SK-N-SH (cell line): ENCODE measurements around the gene VPS51. TPM values are rescaled to one million over a fixed set of nuclear protein-coding genes. Genes with fewer than 3 reads are reported as not detected.

ENCODE experiments used
- CTCF ChIA-PET: fragments of 300-600, 350-600 bp; formaldehyde crosslinking; extraction: SDS; loops from one replicate; lab custom pipeline; 2021; lab: Yijun Ruan, JAX
- POLR2A ChIA-PET: fragments of 350-600 bp; sonication (Branson Sonifier 250); formaldehyde crosslinking; extraction: SDS; loops from one replicate; lab custom pipeline; 2020; ENCODE audit warnings: antibody characterized with exemption, inconsistent platforms; lab: Yijun Ruan, JAX
- DNase-seq: peaks from one replicate; pipeline ENCODE4 v3.0.0; 2012
- H2AFZ ChIP-seq: fragments of 200-600 bp; sonication (generic); 2 replicates; pipeline ENCODE4 v1.8.1; 2016; ENCODE audit warnings: antibody characterized with exemption, mild to moderate bottlenecking, low read depth
- H3F3A ChIP-seq: fragments of 200-600 bp; sonication (generic); replicated peaks from 2 replicates; pipeline ENCODE3; 2016; ENCODE audit warnings: antibody characterized with exemption, mild to moderate bottlenecking; ENCODE audit not compliant: insufficient read depth
- H3K27ac ChIP-seq, 2 experiments: fragments of 200-500 bp in 1 of 2; fragments of 200-600 bp in 1 of 2; sonication (Bioruptor generic) in 1 of 2; sonication (generic), shearing (Covaris generic) in 1 of 2; 2 replicates each; pipeline versions ENCODE4 v1.5.1 to v1.6.1; 2014 to 2016; ENCODE audit warnings: low read depth in 2 of 2, inconsistent platforms in 1 of 2, low read length in 1 of 2, mild to moderate bottlenecking in 1 of 2, mixed read lengths in 1 of 2
- H3K27me3 ChIP-seq: fragments of 200-600 bp; sonication (generic), shearing (Covaris generic); 2 replicates; pipeline ENCODE4 v1.6.1; 2016; ENCODE audit warnings: mixed run types; ENCODE audit not compliant: insufficient read depth
- H3K36me3 ChIP-seq, 2 experiments: fragments of 200-500 bp in 1 of 2; fragments of 200-600 bp in 1 of 2; sonication (Bioruptor generic) in 1 of 2; sonication (generic) in 1 of 2; replicated peaks in 1 of 2; 2 replicates each; pipeline versions ENCODE3 to v1.5.1; 2014 to 2016; ENCODE audit warnings: low read length in 1 of 2, mild to moderate bottlenecking in 1 of 2; ENCODE audit not compliant: insufficient read depth in 2 of 2, control insufficient read depth in 1 of 2
- H3K4me1 ChIP-seq, 2 experiments: fragments of 200-500 bp in 1 of 2; fragments of 200-600 bp in 1 of 2; sonication (Bioruptor generic) in 1 of 2; sonication (generic), shearing (Covaris generic) in 1 of 2; 2 replicates each; pipeline versions ENCODE4 v1.5.1 to v1.6.1; 2014 to 2016; ENCODE audit warnings: low read depth in 1 of 2, low read length in 1 of 2, mixed run types in 1 of 2; ENCODE audit not compliant: insufficient read depth in 2 of 2, control insufficient read depth in 1 of 2
- H3K4me2 ChIP-seq: fragments of 200-600 bp; sonication (generic), shearing (Covaris generic); 2 replicates; pipeline ENCODE4 v1.6.1; 2017; ENCODE audit warnings: mixed run types
- H3K4me3 ChIP-seq, 2 experiments: fragments of 200-500 bp in 1 of 2; fragments of 200-600 bp in 1 of 2; sonication (Bioruptor generic) in 1 of 2; sonication (generic), shearing (Covaris generic) in 1 of 2; 2 replicates each; pipeline versions ENCODE4 v1.5.1 to v1.8.1; 2014 to 2016; ENCODE audit warnings: low read depth in 2 of 2, inconsistent platforms in 1 of 2, low read length in 1 of 2, mild to moderate bottlenecking in 1 of 2, mixed read lengths in 1 of 2, moderate library complexity in 1 of 2
- H3K79me2 ChIP-seq: fragments of 200-600 bp; sonication (generic); 2 replicates; pipeline ENCODE4 v1.8.1; 2017; ENCODE audit warnings: mild to moderate bottlenecking; ENCODE audit not compliant: insufficient read depth
- H3K9ac ChIP-seq: fragments of 200-600 bp; sonication (generic); 2 replicates; pipeline ENCODE4 v1.6.1; 2017; ENCODE audit warnings: mixed run types
- H3K9me2 ChIP-seq: fragments of 200-600 bp; sonication (generic); 2 replicates; pipeline ENCODE4 v1.6.1; 2017; ENCODE audit warnings: mixed run types
- H3K9me3 ChIP-seq: fragments of 200-600 bp; sonication (generic); 2 replicates; pipeline ENCODE4 v1.6.1; 2017; ENCODE audit warnings: mixed run types, mild to moderate bottlenecking, moderate library complexity
- H4K20me1 ChIP-seq: fragments of 200-600 bp; sonication (generic); 2 replicates; pipeline ENCODE4 v1.6.1; 2017; ENCODE audit warnings: mild to moderate bottlenecking, mixed run types; ENCODE audit not compliant: insufficient read depth
- CHD2 ChIP-seq: fragments of 150-350 bp; IDR thresholded peaks from 2 replicates; pipeline ENCODE4 v1.6.1; 2018; ENCODE audit warnings: low read length; ENCODE audit not compliant: partially characterized antibody
- GATA2 ChIP-seq: sonication (generic); formaldehyde crosslinking; IDR thresholded peaks from 2 replicates; pipeline ENCODE4 v1.5.0; 2020; ENCODE audit warnings: mild to moderate bottlenecking, missing genetic modification reagents
- POLR2AphosphoS5 ChIP-seq: IDR thresholded peaks from 2 replicates; pipeline ENCODE4 v1.6.1; 2012; ENCODE audit warnings: low read depth, low read length
- RFX5 ChIP-seq: IDR thresholded peaks from 2 replicates; pipeline ENCODE4 v1.6.1; 2012; ENCODE audit warnings: mild to moderate bottlenecking, improper control_type of control experiment, low read length
- RXRA ChIP-seq: IDR thresholded peaks from 2 replicates; pipeline ENCODE4 v1.4.0; 2012; ENCODE audit warnings: low read depth, mild to moderate bottlenecking, borderline replicate concordance
- SMC3 ChIP-seq: IDR thresholded peaks from 2 replicates; pipeline ENCODE4 v1.6.1; 2012; ENCODE audit warnings: low read depth, low read length, improper control_type of control experiment
- TEAD4 ChIP-seq: IDR thresholded peaks from 2 replicates; pipeline ENCODE4 v1.4.0; 2012; ENCODE audit warnings: mild to moderate bottlenecking, borderline replicate concordance; ENCODE audit not compliant: insufficient read depth
- WGBS: methylation state at CpG from one replicate; pipeline ENCODE4 v1.1.6; 2017; ENCODE audit warnings: low lambda C conversion rate; 5-methylcytosine and 5-hydroxymethylcytosine counted together
- polyA plus RNA-seq, 3 experiments: library from polyadenylated mRNA; depleted of rRNA; stranded (reverse); fragments of >200 nt; gene quantifications; 2 replicates each; pipeline ENCODE4 v1.2.3, GENCODE V29; 2012
- TF ChIP-seq, protein P1 (sequence below): fragments of 150-350 bp; IDR thresholded peaks from 2 replicates; pipeline ENCODE4 v1.6.1; 2016; ENCODE audit warnings: mild to moderate bottlenecking, low read depth, low read length
- TF ChIP-seq, protein P2 (sequence below): IDR thresholded peaks from 2 replicates; pipeline ENCODE4 v1.6.1; 2012; ENCODE audit warnings: mild to moderate bottlenecking, low read depth, low read length, moderate library complexity

Gene VPS51
- polyA plus RNA-seq, 1 of the 3 experiments (the other 2 are of a cell fraction): 59.9 TPM

DNA sequence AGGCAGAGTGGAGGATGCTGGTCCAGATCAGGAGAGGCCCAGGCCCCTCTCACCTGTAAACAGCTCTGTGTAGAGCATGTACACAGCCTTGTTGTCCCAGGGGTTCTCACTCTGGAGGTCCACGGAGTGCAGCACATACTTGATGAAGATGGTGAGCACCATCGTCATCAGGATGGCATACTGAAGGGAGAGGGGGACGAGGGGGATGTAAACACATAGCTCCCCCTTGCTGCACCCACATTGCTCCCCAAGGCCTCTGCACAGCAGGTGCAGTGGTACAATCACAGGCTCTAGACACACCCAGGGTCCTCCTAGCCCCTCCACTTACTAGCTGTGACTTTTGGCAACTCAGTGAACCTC lies 35.4 kb downstream of the VPS51 start:
- ChIA-PET CTCF (interaction anchor here (2.4 to 4.3 kb wide), 3 partner anchors 14 to 21 kb away, joined by 6 to 23 read pairs (median 22); partner anchors contain the start of genes TM7SF2 and ZNHIT2), POLR2A (interaction anchor here (1.1 to 1.4 kb wide), 2 partner anchors 9 to 14 kb away, joined by 3 to 8 read pairs; partner anchors contain the start of genes FAU, MRPL49 and ZNHIT2)
- no peaks in the 10 kb centered on the region for H3K27me3 ChIP-seq
- H3K4me3 ChIP-seq: no peak overlapping the region
- peaks cover 0 to 28% of the 10 kb centered on the region in 2 experiments; a peak in 2 of 4 replicates for H3K4me1 ChIP-seq
- no peak overlapping the region for H3K4me2 ChIP-seq
- H3F3A ChIP-seq: peaks cover 10% of the 10 kb centered on the region
- TF ChIP-seq, protein P1, sequence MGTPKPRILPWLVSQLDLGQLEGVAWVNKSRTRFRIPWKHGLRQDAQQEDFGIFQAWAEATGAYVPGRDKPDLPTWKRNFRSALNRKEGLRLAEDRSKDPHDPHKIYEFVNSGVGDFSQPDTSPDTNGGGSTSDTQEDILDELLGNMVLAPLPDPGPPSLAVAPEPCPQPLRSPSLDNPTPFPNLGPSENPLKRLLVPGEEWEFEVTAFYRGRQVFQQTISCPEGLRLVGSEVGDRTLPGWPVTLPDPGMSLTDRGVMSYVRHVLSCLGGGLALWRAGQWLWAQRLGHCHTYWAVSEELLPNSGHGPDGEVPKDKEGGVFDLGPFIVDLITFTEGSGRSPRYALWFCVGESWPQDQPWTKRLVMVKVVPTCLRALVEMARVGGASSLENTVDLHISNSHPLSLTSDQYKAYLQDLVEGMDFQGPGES: no peak
- no peak for TF ChIP-seq CHD2
- no peaks in the 10 kb centered on the region for H3K9me3 ChIP-seq
- WGBS: 72% methylated on average over 3 of the region's 3 CpGs
- H3K9me2 ChIP-seq: no peaks in the 10 kb centered on the region
- H4K20me1 ChIP-seq: no peaks in the 10 kb centered on the region; the same call in 1 of the 2 replicates
- H3K27ac ChIP-seq: no peak overlapping the region; a peak in 1 of 4 replicates
- peaks cover 19 to 59% of the 10 kb centered on the region in 2 experiments for H3K36me3 ChIP-seq
- peaks cover 28% of the 10 kb centered on the region; the same call in 1 of the 2 replicates for H3K79me2 ChIP-seq
- H3K9ac ChIP-seq: no peak overlapping the region
- no peak for DNase-seq
- no peak overlapping the region for H2AFZ ChIP-seq

DNA sequence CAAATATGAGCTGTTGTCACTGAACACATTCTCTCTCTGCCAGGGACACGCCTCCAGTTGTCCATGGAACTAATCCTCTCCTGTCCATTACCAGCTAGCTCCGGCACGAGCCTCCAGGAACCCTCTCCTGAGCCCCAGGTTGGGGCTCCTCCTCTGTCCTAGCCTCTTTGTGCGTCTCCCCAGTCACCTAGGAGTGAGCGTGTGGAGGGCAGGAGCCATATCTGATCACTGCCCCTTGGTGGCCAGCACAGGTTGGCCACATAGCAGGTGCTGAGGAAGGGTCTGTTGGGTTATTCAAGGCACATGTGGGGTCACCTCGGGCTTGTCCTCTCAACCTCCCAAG lies 35.9 kb downstream of the VPS51 start:
- no peak overlapping the region for H3K9ac ChIP-seq
- H3K27me3 ChIP-seq: no peaks in the 10 kb centered on the region
- peaks cover 19 to 54% of the 10 kb centered on the region in 2 experiments for H3K36me3 ChIP-seq
- POLR2A ChIA-PET: interaction anchor here (1.1 to 1.4 kb wide), 2 partner anchors 10 to 14 kb away, joined by 3 to 8 read pairs; partner anchors contain the start of genes FAU, MRPL49 and ZNHIT2
- H3K9me2 ChIP-seq: no peaks in the 10 kb centered on the region
- H3K27ac ChIP-seq: no peak overlapping the region
- TF ChIP-seq, protein P2, sequence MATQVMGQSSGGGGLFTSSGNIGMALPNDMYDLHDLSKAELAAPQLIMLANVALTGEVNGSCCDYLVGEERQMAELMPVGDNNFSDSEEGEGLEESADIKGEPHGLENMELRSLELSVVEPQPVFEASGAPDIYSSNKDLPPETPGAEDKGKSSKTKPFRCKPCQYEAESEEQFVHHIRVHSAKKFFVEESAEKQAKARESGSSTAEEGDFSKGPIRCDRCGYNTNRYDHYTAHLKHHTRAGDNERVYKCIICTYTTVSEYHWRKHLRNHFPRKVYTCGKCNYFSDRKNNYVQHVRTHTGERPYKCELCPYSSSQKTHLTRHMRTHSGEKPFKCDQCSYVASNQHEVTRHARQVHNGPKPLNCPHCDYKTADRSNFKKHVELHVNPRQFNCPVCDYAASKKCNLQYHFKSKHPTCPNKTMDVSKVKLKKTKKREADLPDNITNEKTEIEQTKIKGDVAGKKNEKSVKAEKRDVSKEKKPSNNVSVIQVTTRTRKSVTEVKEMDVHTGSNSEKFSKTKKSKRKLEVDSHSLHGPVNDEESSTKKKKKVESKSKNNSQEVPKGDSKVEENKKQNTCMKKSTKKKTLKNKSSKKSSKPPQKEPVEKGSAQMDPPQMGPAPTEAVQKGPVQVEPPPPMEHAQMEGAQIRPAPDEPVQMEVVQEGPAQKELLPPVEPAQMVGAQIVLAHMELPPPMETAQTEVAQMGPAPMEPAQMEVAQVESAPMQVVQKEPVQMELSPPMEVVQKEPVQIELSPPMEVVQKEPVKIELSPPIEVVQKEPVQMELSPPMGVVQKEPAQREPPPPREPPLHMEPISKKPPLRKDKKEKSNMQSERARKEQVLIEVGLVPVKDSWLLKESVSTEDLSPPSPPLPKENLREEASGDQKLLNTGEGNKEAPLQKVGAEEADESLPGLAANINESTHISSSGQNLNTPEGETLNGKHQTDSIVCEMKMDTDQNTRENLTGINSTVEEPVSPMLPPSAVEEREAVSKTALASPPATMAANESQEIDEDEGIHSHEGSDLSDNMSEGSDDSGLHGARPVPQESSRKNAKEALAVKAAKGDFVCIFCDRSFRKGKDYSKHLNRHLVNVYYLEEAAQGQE: no peak
- no peak for TF ChIP-seq GATA2
- TF ChIP-seq POLR2AphosphoS5: no peak
- no peak for TF ChIP-seq SMC3
- TF ChIP-seq RFX5: no peak
- no peak for TF ChIP-seq TEAD4
- TF ChIP-seq RXRA: no peak
- H3K9me3 ChIP-seq: no peaks in the 10 kb centered on the region
- no peak overlapping the region for H2AFZ ChIP-seq
- H3F3A ChIP-seq: peaks cover 9% of the 10 kb centered on the region
- CTCF ChIA-PET: interaction anchor here (2.4 to 4.3 kb wide), 3 partner anchors 15 to 22 kb away, joined by 6 to 23 read pairs (median 22); partner anchors contain the start of genes TM7SF2 and ZNHIT2
- no peak for DNase-seq
- H3K4me3 ChIP-seq: no peak overlapping the region
- H4K20me1 ChIP-seq: no peaks in the 10 kb centered on the region; the same call in 1 of the 2 replicates
- H3K79me2 ChIP-seq: peaks cover 28% of the 10 kb centered on the region; the same call in 1 of the 2 replicates
- H3K4me2 ChIP-seq: no peak overlapping the region
- WGBS: 95% methylated on average over 5 of the region's 6 CpGs
- peaks cover 0 to 28% of the 10 kb centered on the region in 2 experiments; a peak in 2 of 4 replicates for H3K4me1 ChIP-seq
